HL-60 (cell line): Measurements from ENCODE around the gene TRAK2.

Experiments
- DNase-seq, 2 experiments: peaks; one replicate each; pipeline ENCODE4 v3.0.0-alpha.2; 2010 to 2020; ENCODE audit warnings: low read depth in 1 of 2, low spot score in 1 of 2
- H3K27ac ChIP-seq: fragments of 250-450 bp; sonication (Bioruptor Pico); replicated peaks from 2 replicates; pipeline ENCODE4 v1.5.1; 2020; ENCODE audit warnings: mild to moderate bottlenecking, moderate library complexity
- H3K27me3 ChIP-seq: fragments of 250-450 bp; sonication (Bioruptor Pico); 2 replicates; pipeline ENCODE4 v1.5.1; 2021; ENCODE audit warnings: mild to moderate bottlenecking, moderate library complexity; ENCODE audit not compliant: insufficient read depth, poor library complexity, severe bottlenecking
- H3K4me3 ChIP-seq: replicated peaks from 2 replicates; pipeline ENCODE4 v1.5.1; 2011; ENCODE audit warnings: mild to moderate bottlenecking, control low read depth, low read length; ENCODE audit not compliant: insufficient read depth
- CTCF ChIP-seq: IDR thresholded peaks from one replicate; pipeline ENCODE4 v1.5.1; 2011; ENCODE audit warnings: low read length, control low read depth, inconsistent platforms; ENCODE audit not compliant: insufficient read depth
- GABPA ChIP-seq: IDR thresholded peaks from 2 replicates; pipeline ENCODE4 v1.6.1; 2012; ENCODE audit warnings: low read depth
- POLR2AphosphoS5 ChIP-seq: IDR thresholded peaks from 2 replicates; pipeline ENCODE4 v1.6.1; 2012; ENCODE audit warnings: low read depth
- REST ChIP-seq: IDR thresholded peaks from 2 replicates; pipeline ENCODE4 v1.6.1; 2012; ENCODE audit warnings: low read depth; ENCODE audit not compliant: insufficient replicate concordance
- SPI1 ChIP-seq: IDR thresholded peaks from 2 replicates; pipeline ENCODE4 v1.6.1; 2012; ENCODE audit warnings: low read depth, mild to moderate bottlenecking, borderline replicate concordance

The TRAK2 gene

GRCh38 chr2:201349601-201350000, 101.7 kb downstream of the TRAK2 start:
- Histone ChIP-seq H3K4me3 (no peak overlapping the region), H3K27me3 (no peaks in the 10 kb centered on the region), H3K27ac (no peak overlapping the region)
- no peak for DNase-seq
- TF ChIP-seq SPI1 (no peak), REST (no peak), GABPA (no peak), CTCF (no peak)

- H3K27me3 ChIP-seq = no peaks in the 10 kb centered on the region
- H3K27ac ChIP-seq = no peak overlapping the region
- no peak for TF ChIP-seq POLR2AphosphoS5
- TF ChIP-seq SPI1 = no peak
- no peak for TF ChIP-seq REST
- TF ChIP-seq GABPA = no peak
- no peak for TF ChIP-seq CTCF
- no peak overlapping the region for H3K4me3 ChIP-seq
- no peak for DNase-seq
Measured at GRCh38 chr2:201348758-201349157, 102.5 kb downstream of the TRAK2 start.

GRCh38 chr2:201347138-201347537, 104.1 kb downstream of the TRAK2 start:
- DNase-seq = no peak
- no peak for TF ChIP-seq GABPA
- TF ChIP-seq CTCF = no peak
- TF ChIP-seq POLR2AphosphoS5 = no peak
- no peak for TF ChIP-seq SPI1
- H3K27ac ChIP-seq = no peak overlapping the region
- no peak overlapping the region for H3K4me3 ChIP-seq
- no peaks in the 10 kb centered on the region for H3K27me3 ChIP-seq

GRCh38 chr2:201345625-201346213, 105.5 kb downstream of the TRAK2 start:
- no peak for DNase-seq
- no peak for TF ChIP-seq GABPA
- TF ChIP-seq POLR2AphosphoS5 = no peak
- TF ChIP-seq CTCF = no peak
- TF ChIP-seq SPI1 = no peak
- TF ChIP-seq REST = no peak
- H3K27me3 ChIP-seq = no peaks in the 10 kb centered on the region
- no peak overlapping the region for H3K4me3 ChIP-seq
- H3K27ac ChIP-seq = no peak overlapping the region
